IPS-20b (cell line): ENCODE results near the gene TMEM144.
A peak's percentile ranks its signal among the peaks of the same experiment; 100 is the strongest.

Experiments
- H3K27ac ChIP-seq: one replicate; pipeline ENCODE4 v1.5.1; 2013; ENCODE audit warnings: low read length
- H3K27me3 ChIP-seq: 2 replicates; pipeline ENCODE4 v1.6.1; 2013; ENCODE audit warnings: mild to moderate bottlenecking, low read length, inconsistent platforms; ENCODE audit not compliant: insufficient read depth
- H3K36me3 ChIP-seq: 2 replicates; pipeline ENCODE4 v1.6.1; 2013; ENCODE audit warnings: low read depth, mild to moderate bottlenecking, inconsistent platforms, low read length, moderate library complexity; ENCODE audit not compliant: insufficient read depth
- H3K4me1 ChIP-seq: 2 replicates; pipeline ENCODE4 v1.6.1; 2013; ENCODE audit warnings: mild to moderate bottlenecking, control low read depth, inconsistent platforms, low read length, moderate library complexity; ENCODE audit not compliant: insufficient read depth
- H3K4me3 ChIP-seq: 2 replicates; pipeline ENCODE4 v1.5.1; 2013; ENCODE audit warnings: mild to moderate bottlenecking, low read length, inconsistent platforms
- H3K9ac ChIP-seq: 2 replicates; pipeline ENCODE4 v1.6.1; 2013; ENCODE audit warnings: low read depth, mild to moderate bottlenecking, inconsistent platforms, low read length, moderate library complexity
- H3K9me3 ChIP-seq: 2 replicates; pipeline ENCODE4 v1.6.1; 2013; ENCODE audit warnings: mild to moderate bottlenecking, low read depth, low read length, inconsistent platforms; ENCODE audit not compliant: insufficient read depth

TMEM144 gene

GRCh38 chr4:158209825-158210807 is at the start of gene TMEM144:
TMEM144 (plus strand) TSS chr4:158210486; CDS start chr4:158212668, 2,182 bp downstream.
- H3K36me3 ChIP-seq = no peaks in the 10 kb centered on the region
- H3K27ac ChIP-seq = no peak within 1 kb of the TSS
- peak within 1 kb of the TSS; percentile 85 for H3K4me3 ChIP-seq
- peaks cover 6% of the 10 kb centered on the region for H3K4me1 ChIP-seq
- no peaks in the 10 kb centered on the region for H3K9me3 ChIP-seq
- peak within 1 kb of the TSS; percentile 84 for H3K9ac ChIP-seq
- no peaks in the 10 kb centered on the region for H3K27me3 ChIP-seq

GRCh38 chr4:158161551-158162354 is 48.5 kb upstream of the TMEM144 start:
- Histone ChIP-seq H3K27me3 (no peaks in the 10 kb centered on the region), H3K9me3 (no peaks in the 10 kb centered on the region), H3K27ac (no peak overlapping the region), H3K4me1 (peaks cover 3% of the 10 kb centered on the region; the same call in 1 of the 2 replicates), H3K9ac (no peak overlapping the region), H3K4me3 (no peak overlapping the region), H3K36me3 (no peaks in the 10 kb centered on the region)

DNA sequence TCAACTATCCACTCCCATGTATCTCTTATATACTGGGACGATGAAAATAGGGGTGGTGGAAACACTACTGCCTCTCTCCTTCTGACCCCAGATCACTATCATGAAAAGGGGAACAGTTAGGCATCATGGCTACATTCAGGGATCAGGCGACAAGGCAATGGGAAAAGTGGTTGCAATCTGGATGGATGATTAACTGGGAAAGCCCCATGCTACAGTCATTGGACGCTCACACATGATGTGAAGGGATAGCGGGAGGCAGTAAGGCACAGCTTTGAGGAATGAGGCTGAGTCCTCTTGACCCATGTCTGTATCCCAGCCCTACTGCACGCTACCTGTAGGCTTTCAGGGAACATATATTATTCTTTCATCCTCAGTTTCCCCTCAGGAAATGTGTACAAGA is 47.7 kb upstream of the TMEM144 start:
- no peak overlapping the region for H3K9ac ChIP-seq
- H3K4me1 ChIP-seq = peaks cover 3% of the 10 kb centered on the region; the same call in 1 of the 2 replicates
- no peaks in the 10 kb centered on the region for H3K36me3 ChIP-seq
- no peaks in the 10 kb centered on the region for H3K9me3 ChIP-seq
- H3K4me3 ChIP-seq = no peak overlapping the region
- no peak overlapping the region for H3K27ac ChIP-seq
- no peaks in the 10 kb centered on the region for H3K27me3 ChIP-seq

GRCh38 chr4:158163941-158164767 is 46.1 kb upstream of the TMEM144 start:
- H3K4me3 ChIP-seq = no peak overlapping the region
- no peaks in the 10 kb centered on the region for H3K27me3 ChIP-seq

GRCh38 chr4:158164768-158165213 is 45.5 kb upstream of the TMEM144 start:
- Histone ChIP-seq H3K27ac (no peak overlapping the region), H3K9ac (no peak overlapping the region), H3K4me3 (no peak overlapping the region), H3K36me3 (no peaks in the 10 kb centered on the region), H3K9me3 (no peaks in the 10 kb centered on the region), H3K4me1 (no peaks in the 10 kb centered on the region), H3K27me3 (no peaks in the 10 kb centered on the region)

More at GRCh38 chr4:158163941-158164767, 46.1 kb upstream of the TMEM144 start:
- Histone ChIP-seq H3K27ac (no peak overlapping the region), H3K9me3 (no peaks in the 10 kb centered on the region), H3K36me3 (no peaks in the 10 kb centered on the region), H3K9ac (no peak overlapping the region), H3K4me1 (peaks cover 1% of the 10 kb centered on the region; the same call in 1 of the 2 replicates)

DNA sequence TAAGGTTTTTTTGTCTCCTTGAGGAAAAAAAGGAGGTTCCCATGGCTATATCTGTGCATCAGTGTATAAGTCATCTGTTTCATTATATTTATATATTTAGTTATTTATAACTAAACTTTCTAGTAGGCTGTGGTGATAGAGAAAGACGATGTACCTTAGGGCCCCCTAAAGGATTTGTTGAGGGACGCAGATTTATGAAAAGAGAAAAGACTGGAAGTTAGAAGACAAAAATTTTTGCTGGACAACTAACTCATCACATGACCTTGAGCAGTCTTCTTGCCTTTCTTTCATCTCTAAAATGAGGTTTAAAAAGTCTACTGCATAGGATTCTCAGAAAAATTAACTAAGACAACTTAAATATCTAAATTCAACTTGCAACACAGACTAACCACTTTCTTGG is 43.6 kb upstream of the TMEM144 start:
- Histone ChIP-seq H3K4me1 (no peaks in the 10 kb centered on the region), H3K27ac (no peak overlapping the region), H3K36me3 (no peaks in the 10 kb centered on the region), H3K27me3 (no peaks in the 10 kb centered on the region), H3K9me3 (no peaks in the 10 kb centered on the region), H3K9ac (no peak overlapping the region), H3K4me3 (no peak overlapping the region)

GRCh38 chr4:158168606-158169005 is 41.7 kb upstream of the TMEM144 start:
- Histone ChIP-seq H3K27me3 (no peaks in the 10 kb centered on the region), H3K9me3 (no peaks in the 10 kb centered on the region), H3K27ac (no peak overlapping the region), H3K4me3 (no peak overlapping the region), H3K4me1 (peaks cover 5% of the 10 kb centered on the region; the same call in 1 of the 2 replicates), H3K36me3 (no peaks in the 10 kb centered on the region), H3K9ac (no peak overlapping the region)

GRCh38 chr4:158169506-158169905 is 40.8 kb upstream of the TMEM144 start:
- no peaks in the 10 kb centered on the region for H3K36me3 ChIP-seq
- H3K27ac ChIP-seq = no peak overlapping the region
- no peaks in the 10 kb centered on the region for H3K27me3 ChIP-seq
- H3K4me1 ChIP-seq = peaks cover 5% of the 10 kb centered on the region; the same call in 1 of the 2 replicates
- no peaks in the 10 kb centered on the region for H3K9me3 ChIP-seq
- H3K4me3 ChIP-seq = no peak overlapping the region
- H3K9ac ChIP-seq = no peak overlapping the region

GRCh38 chr4:158169931-158170690 is 40.2 kb upstream of the TMEM144 start:
- Histone ChIP-seq H3K4me3 (no peak overlapping the region), H3K27ac (no peak overlapping the region), H3K9ac (no peak overlapping the region)

DNA sequence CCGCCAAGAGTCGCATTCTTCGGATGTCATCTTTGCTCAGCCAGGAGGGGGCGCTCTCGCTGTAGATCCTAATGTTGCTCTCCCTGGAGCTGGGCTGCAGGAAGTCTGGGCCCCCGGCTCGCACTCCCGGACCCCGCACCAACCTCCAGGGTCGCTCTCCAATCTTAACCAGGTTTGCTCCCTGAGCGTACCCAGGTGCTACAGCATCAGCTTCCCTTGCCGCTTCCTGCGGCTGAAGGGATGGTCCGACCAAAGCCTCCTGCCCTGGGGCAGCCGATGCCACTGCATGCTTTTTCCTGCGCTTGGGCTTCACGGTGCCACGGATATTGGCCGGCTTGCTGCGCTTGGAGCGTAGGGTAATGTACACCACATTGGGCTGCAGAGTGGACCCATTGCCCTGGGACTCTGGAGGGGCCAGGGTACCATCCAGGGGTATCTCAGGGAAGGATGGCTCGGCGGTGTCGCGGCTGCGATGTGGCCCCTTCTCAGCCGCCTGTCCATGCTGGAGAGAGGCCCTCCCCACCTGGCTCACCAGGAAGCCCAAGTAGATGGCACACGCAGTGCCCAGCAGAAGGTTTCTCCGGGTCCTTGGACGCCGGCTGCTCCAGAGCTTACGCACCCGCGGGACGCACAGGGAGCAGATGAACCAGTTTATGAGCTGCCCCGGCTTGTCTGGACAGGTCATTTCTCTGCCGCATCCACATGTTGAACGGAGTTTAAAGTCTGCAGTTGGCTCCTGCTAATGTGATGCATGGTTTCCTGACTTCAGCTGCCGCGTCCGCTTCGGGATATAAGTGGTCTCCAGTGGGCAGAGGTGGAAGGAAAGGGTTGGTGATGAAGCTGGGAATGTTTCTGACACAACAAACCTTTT is 39.4 kb upstream of the TMEM144 start:
- H3K9ac ChIP-seq = no peak overlapping the region
- no peak overlapping the region for H3K4me3 ChIP-seq

More at GRCh38 chr4:158169931-158170690, 40.2 kb upstream of the TMEM144 start:
- H3K4me1 ChIP-seq = peaks cover 5% of the 10 kb centered on the region; the same call in 1 of the 2 replicates
- H3K27me3 ChIP-seq = no peaks in the 10 kb centered on the region
- H3K9me3 ChIP-seq = no peaks in the 10 kb centered on the region
- H3K36me3 ChIP-seq = no peaks in the 10 kb centered on the region

More for the DNA sequence above, 39.4 kb upstream of the TMEM144 start:
- Histone ChIP-seq H3K36me3 (no peaks in the 10 kb centered on the region), H3K27me3 (no peaks in the 10 kb centered on the region), H3K9me3 (no peaks in the 10 kb centered on the region), H3K4me1 (peaks cover 5% of the 10 kb centered on the region; the same call in 1 of the 2 replicates), H3K27ac (no peak overlapping the region)
